ENCODE data around the gene IL1RAP. TPM values are rescaled to one million over a fixed set of nuclear protein-coding genes. Genes with fewer than 3 reads are reported as not detected.

The IL1RAP gene
- total and polyA plus RNA-seq, 7 donors = 1.2 to 13.0 (median 2.9) TPM

- Histone ChIP-seq H3K27ac (no peak overlapping the region), H3K4me1 (no peaks in the 10 kb centered on the region), H3K4me3 (no peak overlapping the region), H3K36me3 (no peaks in the 10 kb centered on the region), H3K9me3 (no peaks in the 10 kb centered on the region), H3K27me3 (no peaks in the 10 kb centered on the region)
- no peak for DNase-seq
- intact Hi-C loops (cut with DNase I) = no loop called here
- 65 to 71% methylated on average over 3 of the region's 3 CpGs for WGBS, 2 donors
- no peak for TF ChIP-seq CTCF (IDR thresholded peaks at IDR 0.05)
- TF ChIP-seq POLR2AphosphoS5 (IDR thresholded peaks at IDR 0.05) = no peak
- TF ChIP-seq EP300 (IDR thresholded peaks at IDR 0.05) = no peak
- TF ChIP-seq POLR2A (IDR thresholded peaks at IDR 0.05) = no peak
These were observed 8.4 kb upstream of the IL1RAP start for GRCh38 chr3:190505381-190506003.

- H3K9me3 ChIP-seq = no peaks in the 10 kb centered on the region
- H3K36me3 ChIP-seq = no peaks in the 10 kb centered on the region
- intact Hi-C loops (cut with DNase I) = no loop called here
- H3K4me1 ChIP-seq = no peaks in the 10 kb centered on the region
- H3K27ac ChIP-seq = no peak overlapping the region
- TF ChIP-seq CTCF (IDR thresholded peaks at IDR 0.05) (no peak), EP300 (IDR thresholded peaks at IDR 0.05) (no peak), POLR2AphosphoS5 (IDR thresholded peaks at IDR 0.05) (no peak), POLR2A (IDR thresholded peaks at IDR 0.05) (no peak)
- DNase-seq = no peak
- H3K27me3 ChIP-seq = no peaks in the 10 kb centered on the region
- WGBS, 2 donors = 92 to 95% methylated on average over 4 of the region's 4 CpGs
- no peak overlapping the region for H3K4me3 ChIP-seq
These were observed 7.6 kb upstream of the IL1RAP start for GRCh38 chr3:190506271-190506670.

GRCh38 chr3:190512666-190513065, 1.2 kb upstream of the IL1RAP start:
- H3K27me3 ChIP-seq = no peaks in the 10 kb centered on the region
- TF ChIP-seq POLR2A (IDR thresholded peaks at IDR 0.05) (no peak), EP300 (IDR thresholded peaks at IDR 0.05) (no peak), CTCF (IDR thresholded peaks at IDR 0.05) (no peak), POLR2AphosphoS5 (IDR thresholded peaks at IDR 0.05) (no peak)
- intact Hi-C loops (cut with DNase I) = loop anchor here (10.0 kb wide), 1 partner anchor 548 kb away; no protein-coding TSS in a partner anchor
- no peak overlapping the region for H3K4me3 ChIP-seq
- no peak for DNase-seq
- 85 to 89% methylated on average over 3 of the region's 3 CpGs for WGBS, 2 donors
- peaks cover 0 to 9% (median 3%) of the 10 kb centered on the region in 4 donors for H3K4me1 ChIP-seq
- no peaks in the 10 kb centered on the region for H3K9me3 ChIP-seq
- no peaks in the 10 kb centered on the region for H3K36me3 ChIP-seq
- no peak overlapping the region for H3K27ac ChIP-seq

- no peaks in the 10 kb centered on the region for H3K9me3 ChIP-seq
- H3K27ac ChIP-seq = peak overlapping the region; percentile 73 to 80 (median 80)
- no peaks in the 10 kb centered on the region for H3K27me3 ChIP-seq
- H3K4me1 ChIP-seq = peaks cover 0 to 9% (median 3%) of the 10 kb centered on the region in 4 donors
- DNase-seq = peak; percentile 71
- intact Hi-C loops (cut with DNase I) = loop anchor here (10.0 kb wide), 1 partner anchor 550 kb away; no protein-coding TSS in a partner anchor
- WGBS, 2 donors = 0 to 1% methylated on average over 29 of the region's 29 CpGs
- peak overlapping the region; percentile 63 to 87 (median 68) for H3K4me3 ChIP-seq
- TF ChIP-seq POLR2AphosphoS5 (IDR thresholded peaks at IDR 0.05) (no peak), EP300 (IDR thresholded peaks at IDR 0.05) (no peak), POLR2A (IDR thresholded peaks at IDR 0.05) (no peak)
- H3K36me3 ChIP-seq = no peaks in the 10 kb centered on the region
These were observed 698 bp downstream of the IL1RAP start for GRCh38 chr3:190514413-190515153.

- TF ChIP-seq POLR2A (IDR thresholded peaks at IDR 0.05) (no peak), EP300 (IDR thresholded peaks at IDR 0.05) (no peak), POLR2AphosphoS5 (IDR thresholded peaks at IDR 0.05) (no peak), CTCF (IDR thresholded peaks at IDR 0.05) (no peak)
- Histone ChIP-seq H3K4me3 (no peak overlapping the region), H3K36me3 (no peaks in the 10 kb centered on the region), H3K4me1 (peaks cover 0 to 9% (median 3%) of the 10 kb centered on the region in 4 donors), H3K9me3 (no peaks in the 10 kb centered on the region), H3K27ac (no peak overlapping the region), H3K27me3 (no peaks in the 10 kb centered on the region)
- no peak for DNase-seq
- intact Hi-C loops (cut with DNase I) = loop anchor here (10.0 kb wide), 1 partner anchor 552 kb away; no protein-coding TSS in a partner anchor
- WGBS, 2 donors = 91 to 97% methylated on average over 1 of the region's 1 CpG
These were observed 2.5 kb downstream of the IL1RAP start for GRCh38 chr3:190516416-190516815.

All from sigmoid colon (tissue), 7 donors.